Fibroblast of the aortic adventitia (primary cell): ENCODE data around the gene RAD51B. TPM values are rescaled to one million over a fixed set of nuclear protein-coding genes. Genes with fewer than 3 reads are reported as not detected.

ENCODE experiments used
- DNase-seq: peaks from one replicate; pipeline ENCODE4 v3.0.0-alpha.2; 2010; ENCODE audit warnings: low read depth
- H3K4me3 ChIP-seq: 2 replicates; pipeline ENCODE4 v1.5.1; 2011; ENCODE audit warnings: low read depth, mild to moderate bottlenecking, control low read depth, low read length, moderate library complexity
- CTCF ChIP-seq: IDR thresholded peaks from 2 replicates; pipeline ENCODE4 v1.5.1; 2011; ENCODE audit warnings: mild to moderate bottlenecking, low read length, control low read depth, inconsistent platforms; ENCODE audit not compliant: insufficient read depth
- total RNA-seq: library from RNA; depleted of rRNA; stranded (reverse); fragments of >200 nt; gene quantifications from 2 replicates; pipeline ENCODE4 v1.2.3, GENCODE V29; 2012; ENCODE audit warnings: low replicate concordance

Gene RAD51B
- total RNA-seq, 1 donor, result 28.7 TPM

GRCh38 chr14:68232300-68233055 is 412.9 kb downstream of the RAD51B start:
- TF ChIP-seq CTCF, result no peak
- no peak overlapping the region for H3K4me3 ChIP-seq
- peak; percentile 100 for DNase-seq

GRCh38 chr14:68233101-68233784 is 413.7 kb downstream of the RAD51B start:
- no peak overlapping the region for H3K4me3 ChIP-seq
- no peak for TF ChIP-seq CTCF
- DNase-seq, result no peak

GRCh38 chr14:68234101-68234905 is 414.7 kb downstream of the RAD51B start:
- H3K4me3 ChIP-seq, result no peak overlapping the region
- TF ChIP-seq CTCF, result no peak
- DNase-seq, result no peak

- DNase-seq, result no peak
These were observed 415.4 kb downstream of the RAD51B start for GRCh38 chr14:68235011-68235410.

GRCh38 chr14:68236582-68237458 is 417.2 kb downstream of the RAD51B start:
- TF ChIP-seq CTCF, result no peak
- DNase-seq, result no peak
- no peak overlapping the region for H3K4me3 ChIP-seq

More at GRCh38 chr14:68235011-68235410, 415.4 kb downstream of the RAD51B start:
- no peak overlapping the region for H3K4me3 ChIP-seq
- TF ChIP-seq CTCF, result no peak

GRCh38 chr14:68238551-68238950 is 419.0 kb downstream of the RAD51B start:
- H3K4me3 ChIP-seq, result no peak overlapping the region
- no peak for DNase-seq
- no peak for TF ChIP-seq CTCF
